Measurements from ENCODE around the gene C3orf20. TPM values are rescaled to one million over a fixed set of nuclear protein-coding genes. Genes with fewer than 3 reads are reported as not detected.

Gene C3orf20
- total and polyA plus RNA-seq, 7 experiments from 2014 or later: 0.05 to 0.81 (median 0.29) TPM; not detected in 1

- Histone ChIP-seq H3K27ac (ENCODE audit: low read depth, low read length) (no peak overlapping the region), H3K4me1 (ENCODE audit: control insufficient read depth in 2 of 2, insufficient read depth in 2 of 2, low read length in 2 of 2) (no peaks in the 10 kb centered on the region), H3K36me3 (ENCODE audit: control insufficient read depth in 2 of 3, insufficient read depth in 3 of 3, low read length in 3 of 3) (no peaks in the 10 kb centered on the region), H3K4me3 (ENCODE audit: low read length) (no peak overlapping the region), H3K9me3 (ENCODE audit: control insufficient read depth in 2 of 3, low read length in 3 of 3) (no peaks in the 10 kb centered on the region), H3K27me3 (ENCODE audit: control insufficient read depth in 2 of 2, insufficient read depth in 2 of 2, low read length in 2 of 2) (no peaks in the 10 kb centered on the region)
- H3K9me3 Mint-ChIP-seq: peaks cover 0 to 2% (median 0%) of the 10 kb centered on the region in 11 donors
- H3K27me3 Mint-ChIP-seq: no peaks in the 10 kb centered on the region
- H3K27ac Mint-ChIP-seq: no peak overlapping the region
- peaks cover 0 to 1% (median 0%) of the 10 kb centered on the region in 7 donors for H3K4me1 Mint-ChIP-seq
- H3K4me3 Mint-ChIP-seq: no peak overlapping the region
- ATAC-seq (no peak), DNase-seq (no peak)
- CTCF ChIA-PET: no interaction called here
- POLR2A ChIA-PET: no interaction called here
- intact Hi-C loops (cut with micrococcal nuclease): no loop called here
- no peaks in the 10 kb centered on the region for H3K36me3 Mint-ChIP-seq
Observed at GRCh38 chr3:14771593-14772497, 96.9 kb downstream of the C3orf20 start.

- Mint-ChIP-seq H3K9me3 (peaks cover 0 to 5% (median 0%) of the 10 kb centered on the region in 11 donors), H3K27me3 (no peaks in the 10 kb centered on the region), H3K27ac (no peak overlapping the region), H3K4me3 (no peak overlapping the region), H3K4me1 (peaks cover 0 to 1% (median 0%) of the 10 kb centered on the region in 7 donors), H3K36me3 (no peaks in the 10 kb centered on the region)
- CTCF ChIA-PET: interaction anchor here (0.6 kb wide), 1 partner anchor 304 kb away, joined by 3 read pairs; no protein-coding TSS in a partner anchor
- POLR2A ChIA-PET: no interaction called here
- Histone ChIP-seq H3K9me3 (ENCODE audit: control insufficient read depth in 2 of 3, low read length in 3 of 3) (no peaks in the 10 kb centered on the region), H3K36me3 (ENCODE audit: control insufficient read depth in 2 of 3, insufficient read depth in 3 of 3, low read length in 3 of 3) (no peaks in the 10 kb centered on the region), H3K27ac (ENCODE audit: low read depth, low read length) (no peak overlapping the region), H3K27me3 (ENCODE audit: control insufficient read depth in 2 of 2, insufficient read depth in 2 of 2, low read length in 2 of 2) (no peaks in the 10 kb centered on the region), H3K4me1 (ENCODE audit: control insufficient read depth in 2 of 2, insufficient read depth in 2 of 2, low read length in 2 of 2) (no peaks in the 10 kb centered on the region), H3K4me3 (ENCODE audit: low read length) (no peak overlapping the region)
- DNase-seq (no peak), ATAC-seq (no peak)
- intact Hi-C loops (cut with micrococcal nuclease): no loop called here
Observed at GRCh38 chr3:14772533-14773138, 97.7 kb downstream of the C3orf20 start.

DNA sequence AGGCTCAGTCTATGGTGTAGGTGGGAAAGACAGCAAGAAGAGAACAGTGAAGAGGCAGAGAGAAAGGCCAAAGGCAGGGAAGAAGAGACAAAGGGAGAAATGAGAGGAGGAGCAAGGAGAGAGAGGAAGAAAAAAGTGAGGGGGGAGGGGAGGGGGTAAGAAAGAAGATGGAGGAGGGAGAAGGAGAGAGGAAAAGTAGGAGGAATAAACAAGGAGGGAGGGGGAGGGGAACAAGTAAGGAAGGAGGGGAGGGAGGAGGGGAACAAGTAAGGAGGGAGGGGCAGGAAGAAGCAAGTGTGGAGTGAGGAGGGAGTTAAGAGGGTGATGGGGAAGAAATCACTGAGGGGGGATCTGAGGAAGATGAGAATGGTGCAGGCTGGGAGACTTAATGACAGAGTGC is 98.3 kb downstream of the C3orf20 start:
- H3K4me3 Mint-ChIP-seq: no peak overlapping the region
- H3K27ac ChIP-seq (ENCODE audit: low read depth, low read length): no peak overlapping the region
- peaks cover 0 to 10% (median 0%) of the 10 kb centered on the region in 11 donors for H3K9me3 Mint-ChIP-seq
- intact Hi-C loops (cut with micrococcal nuclease): no loop called here
- no peak overlapping the region for H3K4me3 ChIP-seq (ENCODE audit: low read length)
- H3K4me1 Mint-ChIP-seq: no peaks in the 10 kb centered on the region
- H3K36me3 Mint-ChIP-seq: no peaks in the 10 kb centered on the region
- no peaks in the 10 kb centered on the region for H3K9me3 ChIP-seq (ENCODE audit: control insufficient read depth in 2 of 3, low read length in 3 of 3)
- DNase-seq (no peak), ATAC-seq (no peak)
- H3K27me3 Mint-ChIP-seq: peaks cover 0 to 3% (median 0%) of the 10 kb centered on the region in 5 donors
- no peaks in the 10 kb centered on the region for H3K27me3 ChIP-seq (ENCODE audit: control insufficient read depth in 2 of 2, insufficient read depth in 2 of 2, low read length in 2 of 2)
- no peaks in the 10 kb centered on the region for H3K36me3 ChIP-seq (ENCODE audit: control insufficient read depth in 2 of 3, insufficient read depth in 3 of 3, low read length in 3 of 3)
- ChIA-PET CTCF (interaction anchor here (0.6 kb wide), 1 partner anchor 305 kb away, joined by 3 read pairs; no protein-coding TSS in a partner anchor), POLR2A (no interaction called here)
- H3K4me1 ChIP-seq (ENCODE audit: control insufficient read depth in 2 of 2, insufficient read depth in 2 of 2, low read length in 2 of 2): no peaks in the 10 kb centered on the region
- H3K27ac Mint-ChIP-seq: no peak overlapping the region

DNA sequence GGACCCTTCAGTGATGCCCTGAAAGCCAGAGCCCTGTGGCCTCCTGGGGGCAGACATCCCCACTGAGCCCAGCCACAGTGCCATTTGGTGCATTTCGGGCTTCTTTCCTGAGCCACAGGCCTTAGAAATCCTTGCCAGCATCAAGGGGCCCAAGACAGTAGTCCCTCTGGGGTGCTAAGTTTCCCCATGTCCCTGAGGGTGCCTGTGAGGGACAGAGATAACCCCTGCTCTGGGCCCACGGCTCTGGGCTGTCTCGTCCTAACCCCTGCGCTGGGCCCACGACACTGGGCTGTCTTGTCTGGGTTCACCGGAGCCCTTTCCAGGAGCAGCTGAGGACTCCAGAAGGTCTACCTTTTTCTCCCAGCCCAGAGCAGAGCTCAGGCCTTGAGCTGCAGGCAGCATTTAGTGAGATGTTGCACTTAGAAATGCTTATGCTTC is 98.8 kb downstream of the C3orf20 start:
- Mint-ChIP-seq H3K36me3 (peaks cover 0 to 2% (median 0%) of the 10 kb centered on the region in 5 donors), H3K4me1 (no peaks in the 10 kb centered on the region), H3K27ac (no peak overlapping the region), H3K27me3 (peaks cover 0 to 3% (median 0%) of the 10 kb centered on the region in 5 donors), H3K4me3 (no peak overlapping the region), H3K9me3 (peaks cover 0 to 14% (median 2%) of the 10 kb centered on the region in 11 donors)
- POLR2A ChIA-PET: no interaction called here
- CTCF ChIA-PET: no interaction called here
- DNase-seq (no peak), ATAC-seq (no peak)
- H3K4me1 ChIP-seq (ENCODE audit: control insufficient read depth in 2 of 2, insufficient read depth in 2 of 2, low read length in 2 of 2): no peaks in the 10 kb centered on the region
- H3K27me3 ChIP-seq (ENCODE audit: control insufficient read depth in 2 of 2, insufficient read depth in 2 of 2, low read length in 2 of 2): no peaks in the 10 kb centered on the region
- H3K36me3 ChIP-seq (ENCODE audit: control insufficient read depth in 2 of 3, insufficient read depth in 3 of 3, low read length in 3 of 3): no peaks in the 10 kb centered on the region
- no peak overlapping the region for H3K4me3 ChIP-seq (ENCODE audit: low read length)
- H3K9me3 ChIP-seq (ENCODE audit: control insufficient read depth in 2 of 3, low read length in 3 of 3): no peaks in the 10 kb centered on the region
- intact Hi-C loops (cut with micrococcal nuclease): no loop called here
- H3K27ac ChIP-seq (ENCODE audit: low read depth, low read length): no peak overlapping the region

DNA sequence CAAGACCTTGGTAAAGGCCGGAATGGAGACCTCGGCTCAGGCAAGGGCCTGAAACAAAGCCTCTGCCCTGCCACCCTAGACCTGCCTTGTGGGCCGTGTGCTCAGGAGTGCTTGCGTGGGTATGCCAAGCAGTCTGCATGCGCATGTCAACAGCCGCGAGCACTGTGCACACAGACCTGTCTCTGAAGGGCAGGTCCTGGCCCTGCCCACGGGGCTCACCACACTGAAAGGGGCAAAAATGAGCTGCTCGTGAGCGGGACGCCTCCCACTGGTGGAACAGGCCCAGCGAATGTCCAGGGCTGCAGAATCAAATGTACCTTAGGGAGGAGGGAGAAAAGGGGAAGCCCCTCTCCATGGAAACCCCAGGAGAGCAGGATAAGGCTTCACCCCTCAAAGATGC is 99.5 kb downstream of the C3orf20 start:
- H3K9me3 ChIP-seq (ENCODE audit: control insufficient read depth in 2 of 3, low read length in 3 of 3): peaks cover 0 to 2% (median 0%) of the 10 kb centered on the region in 3 experiments
- peaks cover 0 to 5% (median 0%) of the 10 kb centered on the region in 5 donors for H3K36me3 Mint-ChIP-seq
- peaks cover 0 to 6% (median 0%) of the 10 kb centered on the region in 5 donors for H3K27me3 Mint-ChIP-seq
- no peak overlapping the region for H3K27ac Mint-ChIP-seq
- intact Hi-C loops (cut with micrococcal nuclease): no loop called here
- no peak overlapping the region for H3K4me3 Mint-ChIP-seq
- no peaks in the 10 kb centered on the region for H3K36me3 ChIP-seq (ENCODE audit: control insufficient read depth in 2 of 3, insufficient read depth in 3 of 3, low read length in 3 of 3)
- ChIA-PET CTCF (no interaction called here), POLR2A (no interaction called here)
- no peaks in the 10 kb centered on the region for H3K4me1 Mint-ChIP-seq
- no peak overlapping the region for H3K27ac ChIP-seq (ENCODE audit: low read depth, low read length)
- H3K4me3 ChIP-seq (ENCODE audit: low read length): no peak overlapping the region
- no peaks in the 10 kb centered on the region for H3K27me3 ChIP-seq (ENCODE audit: control insufficient read depth in 2 of 2, insufficient read depth in 2 of 2, low read length in 2 of 2)
- DNase-seq (peak in 1 of 9 donors; percentile 9), ATAC-seq (no peak)
- H3K9me3 Mint-ChIP-seq: peaks cover 0 to 21% (median 7%) of the 10 kb centered on the region in 11 donors
- no peaks in the 10 kb centered on the region for H3K4me1 ChIP-seq (ENCODE audit: control insufficient read depth in 2 of 2, insufficient read depth in 2 of 2, low read length in 2 of 2)

- intact Hi-C loops (cut with micrococcal nuclease): no loop called here
- no peak overlapping the region for H3K27ac ChIP-seq (ENCODE audit: low read depth, low read length)
- Mint-ChIP-seq H3K36me3 (peaks cover 0 to 5% (median 0%) of the 10 kb centered on the region in 5 donors), H3K4me3 (no peak overlapping the region), H3K4me1 (no peaks in the 10 kb centered on the region), H3K27me3 (peaks cover 0 to 9% (median 6%) of the 10 kb centered on the region in 5 donors), H3K27ac (no peak overlapping the region), H3K9me3 (peaks cover 0 to 26% (median 9%) of the 10 kb centered on the region in 11 donors)
- no peak overlapping the region for H3K4me3 ChIP-seq (ENCODE audit: low read length)
- H3K4me1 ChIP-seq (ENCODE audit: control insufficient read depth in 2 of 2, insufficient read depth in 2 of 2, low read length in 2 of 2): no peaks in the 10 kb centered on the region
- peaks cover 0 to 2% (median 0%) of the 10 kb centered on the region in 3 experiments for H3K9me3 ChIP-seq (ENCODE audit: control insufficient read depth in 2 of 3, low read length in 3 of 3)
- no peaks in the 10 kb centered on the region for H3K27me3 ChIP-seq (ENCODE audit: control insufficient read depth in 2 of 2, insufficient read depth in 2 of 2, low read length in 2 of 2)
- no peaks in the 10 kb centered on the region for H3K36me3 ChIP-seq (ENCODE audit: control insufficient read depth in 2 of 3, insufficient read depth in 3 of 3, low read length in 3 of 3)
- no peak for DNase-seq
- ChIA-PET CTCF (no interaction called here), POLR2A (no interaction called here)
- ATAC-seq: no peak
Observed at GRCh38 chr3:14775011-14775410, 100.1 kb downstream of the C3orf20 start.

Data from naive thymus-derived CD4-positive, alpha-beta T cell (primary cell).